Omental fat pad (tissue), 4 donors: ENCODE measurements around the gene SPATA32. TPM values are rescaled to one million over a fixed set of nuclear protein-coding genes. Genes with fewer than 3 reads are reported as not detected.

Source experiments
- ATAC-seq: fragments of 150-250 bp; one replicate; pipeline ENCODE4 v1.9.1; 2016; ENCODE audit warnings: mild to moderate bottlenecking, moderate library complexity; ENCODE audit not compliant: low FRiP score
- DNase-seq: peaks from one replicate; pipeline ENCODE4 v3.0.0-alpha.2; 2019; ENCODE audit warnings: low spot score
- CTCF ChIP-seq, 3 donors: fragments of 450-650 bp; IDR thresholded peaks; one replicate each; pipeline ENCODE4 v1.5.1; 2016 to 2017; ENCODE audit warnings: antibody characterized with exemption in 3 of 3, mild to moderate bottlenecking in 3 of 3, moderate library complexity in 2 of 3
- total RNA-seq, 4 donors: library from RNA; depleted of rRNA; stranded (reverse); fragments of >200 nt; gene quantifications; one replicate each; pipeline ENCODE4 v1.1.0, GENCODE V29; 2016

SPATA32 gene
- total RNA-seq, 4 donors from 2014 or later, result 0.65 TPM; not detected in 3

- DNase-seq, result no peak
- no peak for ATAC-seq
- TF ChIP-seq CTCF (IDR thresholded peaks at IDR 0.05), result no peak
Measured at GRCh38 chr17:45270828-45271418, 9.0 kb upstream of the SPATA32 start.

- no peak for DNase-seq
- no peak for TF ChIP-seq CTCF (IDR thresholded peaks at IDR 0.05)
- ATAC-seq, result no peak
Measured at GRCh38 chr17:45269912-45270311, 8.0 kb upstream of the SPATA32 start.

- DNase-seq, result no peak
- no peak for TF ChIP-seq CTCF (IDR thresholded peaks at IDR 0.05)
- ATAC-seq, result no peak
Measured at GRCh38 chr17:45267436-45268055, 5.7 kb upstream of the SPATA32 start.

GRCh38 chr17:45266372-45266926 lies 4.6 kb upstream of the SPATA32 start:
- TF ChIP-seq CTCF (IDR thresholded peaks at IDR 0.05), result no peak
- DNase-seq (no peak), ATAC-seq (no peak)

GRCh38 chr17:45265821-45266220 lies 3.9 kb upstream of the SPATA32 start:
- ATAC-seq (no peak), DNase-seq (no peak)
- no peak for TF ChIP-seq CTCF (IDR thresholded peaks at IDR 0.05)

- ATAC-seq, result no peak
Measured at GRCh38 chr17:45264988-45265387, 3.1 kb upstream of the SPATA32 start.

More at GRCh38 chr17:45264988-45265387, 3.1 kb upstream of the SPATA32 start:
- no peak for DNase-seq
- TF ChIP-seq CTCF (IDR thresholded peaks at IDR 0.05), result no peak
